HG03432 (cell line): ENCODE results near the gene HOXA5.

ENCODE experiments used
- ATAC-seq: cut with Tn5 transposase; IDR thresholded peaks from one replicate; pipeline ENCODE4 v1.9.1; 2021; ENCODE audit warnings: mild to moderate bottlenecking, moderate library complexity; ENCODE audit not compliant: unreplicated experiment

Gene HOXA5

DNA sequence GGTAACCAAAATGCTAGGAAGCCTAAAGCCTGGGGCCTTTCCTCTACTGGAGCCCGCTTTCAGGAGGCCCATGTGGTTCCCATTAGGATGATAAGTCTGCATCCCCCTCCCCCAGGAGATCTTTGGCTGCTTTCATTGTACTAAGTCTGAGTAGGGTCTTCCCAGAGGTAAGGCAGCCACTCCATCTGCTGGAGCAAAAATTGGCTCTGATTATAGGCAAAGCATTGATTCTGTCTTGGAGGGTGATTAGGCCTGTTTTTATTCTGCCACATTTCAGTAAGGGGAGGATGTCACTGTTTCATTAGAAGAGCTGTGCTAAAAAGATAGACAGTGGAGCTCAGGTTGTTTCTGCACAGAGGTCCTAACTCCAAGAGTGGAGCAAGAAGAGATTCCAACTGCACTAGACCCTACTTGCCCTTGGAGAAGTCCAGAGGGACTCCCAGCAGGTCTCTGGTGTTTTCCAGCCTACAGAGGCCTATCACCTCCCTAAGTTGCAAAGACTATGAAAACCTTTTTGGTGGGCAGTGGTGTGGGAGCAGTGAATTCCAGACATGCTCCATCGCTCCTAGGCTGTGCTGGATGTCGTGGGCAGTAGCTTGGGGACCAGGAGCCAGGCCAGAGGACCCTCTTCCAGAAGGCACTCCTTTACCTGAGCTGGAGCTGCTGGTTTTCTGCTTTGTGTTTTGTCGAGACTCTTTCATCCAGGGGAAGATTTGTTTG lies 33.9 kb downstream of the HOXA5 start:
- no peak for ATAC-seq

DNA sequence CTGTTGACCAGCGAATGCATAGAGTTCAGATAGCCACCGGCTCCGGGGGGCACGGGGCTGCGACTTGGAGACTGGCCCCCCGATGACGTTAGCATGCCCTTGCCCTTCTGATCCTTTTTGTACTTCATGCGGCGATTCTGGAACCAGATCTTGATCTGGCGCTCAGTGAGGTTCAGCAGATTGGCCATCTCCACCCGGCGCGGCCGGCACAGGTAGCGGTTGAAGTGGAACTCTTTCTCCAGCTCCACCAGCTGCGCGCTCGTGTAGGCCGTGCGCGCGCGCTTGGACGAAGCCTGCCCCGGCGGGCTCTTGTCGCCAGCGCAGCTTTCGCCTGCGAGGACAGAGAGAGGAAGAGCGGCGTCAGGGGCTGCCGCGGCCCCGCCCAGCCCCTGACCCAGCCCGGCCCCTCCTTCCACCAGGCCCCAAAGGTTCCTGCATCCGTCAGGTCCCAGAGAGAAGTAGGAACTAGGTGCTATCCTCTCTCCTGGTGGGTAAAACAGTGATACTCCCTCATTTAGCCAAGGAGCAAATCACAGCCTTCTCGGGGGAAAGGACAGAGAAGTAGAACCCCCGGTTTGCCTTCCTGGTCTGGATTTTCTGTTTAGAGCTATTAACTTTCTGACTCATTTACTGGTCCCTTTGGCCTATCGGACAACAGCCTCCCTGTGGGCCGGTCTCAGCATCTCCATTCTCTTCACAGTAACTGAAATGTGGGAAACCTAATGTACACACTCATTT lies 34.9 kb downstream of the HOXA5 start:
- ATAC-seq: no peak

DNA sequence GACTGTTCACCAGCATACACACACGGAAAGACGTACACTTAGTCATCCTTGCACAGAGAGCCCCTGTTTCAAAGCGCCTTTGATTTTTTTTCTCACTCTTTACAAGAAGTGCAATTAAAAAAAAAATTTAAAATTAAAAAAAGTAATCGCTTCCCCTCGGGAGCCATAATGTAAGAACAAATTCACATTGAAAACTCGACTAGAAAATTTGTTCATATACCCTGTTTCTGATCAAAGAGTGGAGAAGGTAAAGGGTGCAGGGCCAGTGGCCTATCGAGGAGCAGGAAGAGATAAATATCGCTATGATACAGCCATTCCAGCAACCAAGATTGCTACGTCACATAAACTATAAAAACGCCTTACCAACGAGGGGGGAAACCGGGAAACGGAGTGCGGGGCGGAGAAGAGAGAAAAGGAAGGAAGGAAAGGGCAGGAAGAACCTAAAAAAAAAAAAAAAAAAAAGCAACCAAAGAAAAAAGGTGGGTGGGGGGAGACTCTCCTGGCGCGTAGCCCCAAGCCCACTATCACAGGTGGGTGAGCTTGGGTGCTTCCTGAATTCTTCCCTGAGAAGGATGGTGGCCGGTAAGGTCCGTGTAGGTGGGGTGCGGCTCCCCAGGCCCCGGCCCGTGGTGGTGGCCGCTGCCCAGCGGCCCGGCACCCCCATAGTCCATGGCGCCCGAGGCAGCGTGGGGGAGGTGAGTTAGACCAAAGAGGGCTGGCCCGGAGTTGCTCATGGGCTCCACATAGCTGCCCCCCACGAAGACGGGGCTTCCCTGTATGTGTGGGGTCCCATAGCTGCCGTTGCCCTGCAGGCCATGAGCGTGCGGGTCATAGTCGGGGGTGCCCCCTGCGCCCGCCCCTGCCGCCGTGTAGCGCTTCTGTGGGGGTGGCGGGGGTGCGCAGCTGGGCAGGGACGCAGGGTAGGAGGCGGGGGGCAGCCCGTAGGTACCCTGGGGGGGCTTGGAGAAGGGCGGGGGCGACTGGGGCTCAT lies 35.8 kb downstream of the HOXA5 start:
- no peak for ATAC-seq

DNA sequence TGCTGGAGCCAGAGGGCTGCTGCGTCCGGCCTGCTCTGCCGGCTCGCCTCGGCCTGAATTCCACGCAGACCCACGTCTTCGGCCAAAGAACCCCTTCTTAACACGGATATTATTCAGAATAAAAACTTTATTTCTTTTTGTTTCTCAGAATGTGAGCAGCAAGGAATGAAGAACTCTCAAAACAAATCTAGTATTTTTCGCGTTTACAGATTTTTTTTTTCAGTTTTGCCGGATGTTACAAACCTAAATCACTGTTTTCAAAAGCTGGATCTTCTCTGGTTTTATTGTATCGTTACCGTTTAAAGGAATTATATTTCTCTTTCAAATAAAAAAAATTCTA lies 36.6 kb downstream of the HOXA5 start:
- ATAC-seq: no peak

GRCh38 chr7:27106181-27106900 lies 37.1 kb downstream of the HOXA5 start:
- ATAC-seq: no peak

- ATAC-seq: no peak
Observed at GRCh38 chr7:27105301-27106031, 38.0 kb downstream of the HOXA5 start.

- no peak for ATAC-seq
Observed at GRCh38 chr7:27104341-27105058, 39.0 kb downstream of the HOXA5 start.

DNA sequence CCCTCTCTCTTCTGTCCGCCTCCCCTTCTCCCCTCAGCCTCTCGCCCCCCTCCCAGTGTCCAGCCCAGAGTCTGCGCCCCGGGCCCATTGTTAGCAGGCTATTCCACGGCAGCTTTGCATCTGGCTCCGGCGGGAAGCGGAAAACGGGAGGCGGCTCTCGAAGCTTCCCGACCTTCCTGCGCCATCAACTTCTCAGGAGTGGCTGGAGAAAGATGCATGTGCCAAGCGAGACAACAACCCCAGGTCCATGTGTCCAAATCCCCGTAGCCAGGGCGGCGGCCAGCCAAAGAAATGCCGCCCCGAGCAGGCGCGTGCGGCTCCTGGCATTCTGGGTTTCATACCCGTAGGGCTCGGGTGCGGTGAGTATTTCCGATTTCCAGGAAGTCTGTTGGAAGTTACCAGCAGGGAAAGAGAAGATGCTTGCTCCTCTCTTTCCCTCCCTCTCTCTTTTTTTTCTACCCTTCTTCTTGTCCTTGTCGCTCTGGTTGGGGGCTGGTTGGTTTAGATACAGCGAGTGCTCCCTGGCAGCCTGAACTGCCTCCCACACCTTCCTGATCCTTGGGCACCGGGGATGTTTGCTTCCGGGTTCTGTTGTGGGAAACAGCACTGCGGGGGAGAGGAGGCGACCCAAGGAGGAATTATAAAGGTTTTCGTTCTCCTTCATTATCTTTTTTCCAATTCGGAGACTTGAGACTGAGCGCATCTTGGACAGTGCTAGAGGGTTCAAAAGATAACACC lies 39.8 kb downstream of the HOXA5 start:
- no peak for ATAC-seq

DNA sequence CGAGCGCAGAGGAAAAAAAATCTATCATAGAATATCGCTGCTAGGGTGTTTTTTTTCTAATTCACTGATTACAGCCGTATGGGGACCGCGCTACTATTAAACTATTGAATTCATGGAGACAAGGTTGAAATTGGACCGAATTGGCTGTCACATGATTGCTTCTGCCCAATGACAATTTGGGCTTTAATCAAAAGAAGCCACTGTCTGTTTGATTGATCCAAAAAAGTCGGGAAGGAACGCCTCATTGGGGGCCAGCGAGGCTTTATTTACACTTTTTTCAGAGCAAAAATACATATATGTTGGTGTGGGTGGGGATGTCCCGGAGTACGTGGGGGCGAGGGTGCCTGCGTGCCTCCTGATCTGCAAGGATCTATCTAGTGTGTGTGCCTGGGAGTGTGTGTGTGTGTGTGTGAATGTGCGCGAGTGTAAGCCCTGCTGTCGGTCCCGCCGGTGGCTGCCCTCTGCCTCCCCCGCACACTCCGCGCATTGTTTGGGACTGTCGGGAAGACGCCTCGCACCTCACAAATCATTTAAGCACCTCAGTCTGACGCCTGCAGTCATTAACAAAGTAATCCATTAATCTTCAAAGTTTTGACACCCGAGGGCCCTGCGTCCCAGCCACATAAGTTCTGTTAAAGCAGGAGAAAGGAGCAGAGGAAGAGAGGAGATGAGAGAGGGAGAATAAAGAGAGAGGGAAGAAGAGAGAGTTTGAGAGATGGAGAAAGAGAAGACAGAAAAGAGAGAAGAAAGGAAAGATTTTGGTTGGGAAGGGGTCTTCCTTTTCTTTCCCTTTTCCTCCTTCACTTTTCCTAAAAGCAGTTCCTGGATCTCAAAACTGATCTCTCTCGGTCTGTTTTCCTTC lies 40.7 kb downstream of the HOXA5 start, which contains the start of gene HOXA2:
TSS of gene HOXA2 (minus strand) at position 103 of the 862 bp plus-strand sequence. CDS start 183 bp downstream, outside the sequence.
- ATAC-seq: no peak

GRCh38 chr7:27101957-27102580 lies 41.4 kb downstream of the HOXA5 start:
- no peak for ATAC-seq

DNA sequence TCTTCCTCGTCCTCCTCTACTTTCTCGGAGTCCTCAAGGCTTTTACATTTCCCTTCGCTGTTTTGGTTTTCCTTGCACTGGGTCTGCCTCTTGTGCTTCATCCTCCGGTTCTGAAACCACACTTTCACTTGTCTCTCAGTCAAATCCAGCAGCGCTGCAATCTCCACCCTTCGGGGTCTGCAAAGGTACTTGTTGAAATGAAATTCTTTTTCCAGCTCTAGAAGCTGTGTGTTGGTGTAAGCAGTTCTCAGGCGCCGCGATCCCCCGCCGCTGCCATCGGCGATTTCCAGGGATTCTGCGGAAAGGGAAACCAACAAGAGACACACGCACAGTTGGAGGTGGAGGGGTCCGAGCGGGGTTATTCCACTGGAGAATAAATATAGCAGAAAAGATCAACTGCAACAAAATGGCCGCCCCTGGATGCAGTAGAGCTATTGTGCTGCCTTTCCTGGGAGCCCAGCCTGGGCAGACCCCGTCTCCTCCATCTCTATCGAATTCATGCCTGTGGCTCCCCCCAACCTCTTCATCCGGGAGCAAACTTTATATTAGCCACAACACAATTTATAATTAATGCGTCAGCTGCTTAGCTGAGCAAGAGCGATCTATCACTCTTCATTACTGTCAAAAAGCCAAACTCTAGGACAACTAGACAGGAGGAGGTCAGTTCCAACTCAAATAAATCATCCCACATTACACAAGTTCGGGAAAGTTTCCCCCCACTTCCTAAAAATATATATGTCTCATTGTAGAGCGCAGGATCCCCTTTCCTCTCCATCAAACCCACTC lies 42.1 kb downstream of the HOXA5 start:
- no peak for ATAC-seq

- ATAC-seq: no peak
Observed at GRCh38 chr7:27100694-27101170, 42.7 kb downstream of the HOXA5 start.

DNA sequence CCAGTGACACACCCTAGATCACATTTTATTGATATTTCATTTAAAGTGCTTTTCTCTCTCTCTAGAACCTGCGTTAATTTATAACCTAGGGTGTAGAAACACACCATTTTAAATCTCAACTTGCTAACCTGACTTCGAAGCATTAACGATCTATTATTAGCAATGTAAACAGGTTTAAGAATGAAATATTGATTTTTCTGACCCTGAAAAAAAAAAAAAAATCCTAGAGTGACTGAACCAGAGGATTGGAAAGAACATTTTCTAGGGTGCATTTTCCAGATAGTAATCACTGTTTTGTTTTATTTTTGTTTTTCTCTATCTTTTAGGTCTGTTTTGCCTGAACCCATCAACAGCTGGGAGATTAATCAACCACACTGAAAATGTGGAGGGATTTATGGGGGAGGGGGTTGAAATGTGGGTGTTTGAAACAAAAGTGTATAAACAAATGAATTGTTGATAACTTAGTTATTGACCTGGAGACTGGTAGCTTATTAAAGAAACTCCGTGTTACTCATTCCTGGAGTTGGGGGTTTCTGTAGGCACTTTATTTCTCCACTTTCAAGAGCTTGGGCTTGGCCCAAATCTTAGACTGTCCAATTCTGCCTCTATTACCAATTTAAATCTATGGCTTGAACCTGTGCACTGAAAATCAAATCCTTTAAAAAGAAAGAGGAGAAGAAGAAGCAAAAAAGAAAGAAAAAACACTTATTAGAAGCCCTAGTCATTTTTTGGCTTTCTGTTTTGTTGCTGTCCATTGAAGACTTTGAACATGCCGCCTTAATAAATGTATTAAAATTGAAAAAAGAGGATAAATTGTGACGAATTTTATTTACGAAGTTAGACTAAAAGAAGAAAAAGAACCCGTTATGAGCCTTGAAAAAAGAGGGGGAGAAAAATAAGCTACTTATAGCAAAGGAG lies 43.8 kb downstream of the HOXA5 start:
- ATAC-seq: no peak

- no peak for ATAC-seq
Observed at GRCh38 chr7:27098578-27099451, 44.7 kb downstream of the HOXA5 start.
